A673 (cell line): ENCODE data around the gene CDH23.

ENCODE experiments used
- CTCF ChIP-seq: fragments of 300-800, 200-600 bp; sonication (generic); conservative IDR thresholded peaks from 2 replicates; pipeline ENCODE4 v1.5.1; 2017; ENCODE audit warnings: low read depth, mild to moderate bottlenecking, antibody characterized with exemption, low read length, moderate library complexity, mixed read lengths
- EZH2 ChIP-seq: fragments of 200-600 bp; sonication (generic); IDR thresholded peaks from 2 replicates; pipeline ENCODE4 v1.6.1; 2017; ENCODE audit warnings: borderline replicate concordance, low read depth, mild to moderate bottlenecking, mixed read lengths, antibody characterized with exemption, low read length; ENCODE audit not compliant: poor library complexity, severe bottlenecking

GRCh38 chr10:71511206-71511605 lies 114.5 kb downstream of the CDH23 start:
- TF ChIP-seq EZH2 (no peak), CTCF (no peak)
